Measurements from ENCODE around the gene FCHSD1. TPM values are rescaled to one million over a fixed set of nuclear protein-coding genes. Genes with fewer than 3 reads are reported as not detected.

The FCHSD1 gene
- 10.0 and 24.8 TPM in 2 replicates for total RNA-seq

GRCh38 chr5:141650851-141651727 lies at the start of gene FCHSD1:
Gene FCHSD1, minus strand, starts transcription at chr5:141651418. Its CDS starts 50 bp downstream, at chr5:141651368.

GRCh38 chr5:141681695-141682641 lies 30.8 kb upstream of the FCHSD1 start, which contains the start of gene ARAP3:
Gene ARAP3, minus strand, starts transcription at chr5:141682230. Its CDS starts 1,744 bp downstream, at chr5:141680486.

GRCh38 chr5:141636413-141637122 lies 14.7 kb downstream of the FCHSD1 start, which contains the start of the genes HDAC3 and RELL2:
Gene HDAC3, minus strand, starts transcription at chr5:141636849. Its CDS starts 59 bp downstream, at chr5:141636790.
Gene RELL2, plus strand, starts transcription at chr5:141636997. Its CDS starts 1,229 bp downstream, at chr5:141638226.

GRCh38 chr5:141618804-141619554 lies 32.2 kb downstream of the FCHSD1 start, which contains the start of gene DIAPH1:
Gene DIAPH1, minus strand, starts transcription at chr5:141619000. Its CDS starts 86 bp downstream, at chr5:141618914.

Other genes with a start within 250 kb of the FCHSD1 start
- gene PCDHGA9, start 248.6 kb downstream of the FCHSD1 start, total RNA-seq, result 0.72 and 0.85 TPM in 2 replicates
- gene PCDHGB6, start 243.4 kb downstream of the FCHSD1 start, total RNA-seq, result 0.48 and 0.64 TPM in 2 replicates
- gene PCDHGA10, start 238.4 kb downstream of the FCHSD1 start, total RNA-seq, result 2.2 and 4.3 TPM in 2 replicates
- 1.1 and 3.4 TPM in 2 replicates for gene PCDHGB7, start 233.7 kb downstream of the FCHSD1 start, total RNA-seq
- gene PCDHGA11, start 230.4 kb downstream of the FCHSD1 start, total RNA-seq, result 2.2 and 2.6 TPM in 2 replicates
- 1.7 and 3.9 TPM in 2 replicates for gene PCDHGA12, start 220.9 kb downstream of the FCHSD1 start, total RNA-seq
- 20.0 and 20.2 TPM in 2 replicates for gene PCDHGC3, start 175.5 kb downstream of the FCHSD1 start, total RNA-seq
- gene PCDHGC4, start 166.4 kb downstream of the FCHSD1 start, total RNA-seq, result under 0.01 and 0.48 TPM in 2 replicates
- gene PCDHGC5, start 162.3 kb downstream of the FCHSD1 start, total RNA-seq, result 0.21 and 1.2 TPM in 2 replicates
- gene DIAPH1, start 32.4 kb downstream of the FCHSD1 start, total RNA-seq, result 66.9 and 83.6 TPM in 2 replicates
- gene HDAC3, start 14.6 kb downstream of the FCHSD1 start, total RNA-seq, result 60.5 and 63.4 TPM in 2 replicates
- 4.3 and 12.3 TPM in 2 replicates for gene RELL2, start 14.4 kb downstream of the FCHSD1 start, total RNA-seq
- gene ARAP3, start 30.8 kb upstream of the FCHSD1 start, total RNA-seq, result 3.6 and 6.2 TPM in 2 replicates
- 71.6 and 75.2 TPM in 2 replicates for gene PCDH1, start 227.0 kb upstream of the FCHSD1 start, total RNA-seq